Activated CD8-positive, alpha-beta memory T cell treated with anti-CD3 and anti-CD28 coated beads, Interleukin-2, amount 50 U/mL, for 1 hour (primary cell): ENCODE data around the gene INPP5J.
"Not testable (repeated sequence)": the region's sequence is repeated elsewhere in the genome, so short reads cannot be mapped to it uniquely, and the experiment has no call there.

Source experiments
- DNase-seq: peaks from one replicate; pipeline ENCODE4 v3.0.0-alpha.2; 2020; ENCODE audit errors: extremely low read depth

INPP5J gene

GRCh38 chr22:31088233-31088986, 34.4 kb upstream of the INPP5J start:
- DNase-seq, result no peak

- DNase-seq, result no peak
Measured at GRCh38 chr22:31089160-31090100, 33.3 kb upstream of the INPP5J start.

GRCh38 chr22:31090217-31091085, 32.3 kb upstream of the INPP5J start:
- DNase-seq, result no peak

- DNase-seq, result no peak
Measured at GRCh38 chr22:31091106-31091975, 31.4 kb upstream of the INPP5J start.

- no peak for DNase-seq
Measured at GRCh38 chr22:31092161-31092560, 30.6 kb upstream of the INPP5J start.

- no peak for DNase-seq
Measured at GRCh38 chr22:31093086-31093850, 29.5 kb upstream of the INPP5J start.

GRCh38 chr22:31094021-31094551, 28.7 kb upstream of the INPP5J start:
- DNase-seq, result no peak

- no peak for DNase-seq
Measured at GRCh38 chr22:31094741-31095140, 28.0 kb upstream of the INPP5J start.

GRCh38 chr22:31095637-31096249, 27.0 kb upstream of the INPP5J start:
- DNase-seq, result no peak

- no peak for DNase-seq
Measured at GRCh38 chr22:31096657-31097279, 26.0 kb upstream of the INPP5J start.

GRCh38 chr22:31097539-31097938, 25.2 kb upstream of the INPP5J start:
- not testable (repeated sequence) for DNase-seq

GRCh38 chr22:31097941-31098631, 24.7 kb upstream of the INPP5J start:
- no peak for DNase-seq

- no peak for DNase-seq
Measured at GRCh38 chr22:31098632-31099110, 24.1 kb upstream of the INPP5J start.

GRCh38 chr22:31099386-31099785, 23.4 kb upstream of the INPP5J start:
- no peak for DNase-seq

GRCh38 chr22:31099841-31100761, 22.7 kb upstream of the INPP5J start:
- DNase-seq, result no peak

- DNase-seq, result no peak
Measured at GRCh38 chr22:31100762-31101525, 21.8 kb upstream of the INPP5J start.
